HEK293T (cell line): ENCODE results near the gene NHSL1.

Experiments used
- CTCF ChIA-PET: fragments of 350-600 bp; formaldehyde crosslinking; extraction: SDS; loops from one replicate; lab custom pipeline; 2021; ENCODE audit warnings: antibody characterized with exemption, inconsistent platforms; lab: Yijun Ruan, JAX
- POLR2A ChIA-PET: fragments of 350-600 bp; formaldehyde crosslinking; extraction: SDS; loops from one replicate; lab custom pipeline; 2020; ENCODE audit warnings: antibody characterized with exemption, inconsistent platforms; lab: Yijun Ruan, JAX
- DNase-seq: peaks from one replicate; pipeline ENCODE4 v3.0.0; 2012; ENCODE audit warnings: mixed read lengths; ENCODE audit errors: extremely low spot score
- ARNT ChIP-seq: fragments of 450-650 bp; IDR thresholded peaks from 2 replicates; pipeline ENCODE4 v1.6.1; 2017; ENCODE audit warnings: mild to moderate bottlenecking
- BHLHE40 ChIP-seq: fragments of 450-650 bp; IDR thresholded peaks from 2 replicates; pipeline ENCODE4 v1.6.1; 2016; ENCODE audit warnings: mild to moderate bottlenecking, moderate library complexity, borderline replicate concordance
- CTBP1 ChIP-seq: fragments of 450-650 bp; IDR thresholded peaks from 2 replicates; pipeline ENCODE4 v1.6.1; 2016; ENCODE audit warnings: borderline replicate concordance
- ELF4 ChIP-seq: fragments of 450-650 bp; IDR thresholded peaks from 2 replicates; pipeline ENCODE4 v1.6.1; 2017; ENCODE audit warnings: antibody characterized with exemption
- FOXA1 ChIP-seq: fragments of 450-650 bp; IDR thresholded peaks from 2 replicates; pipeline ENCODE4 v1.6.1; 2016; ENCODE audit warnings: mild to moderate bottlenecking
- FOXK2 ChIP-seq: fragments of 450-650 bp; IDR thresholded peaks from 2 replicates; pipeline ENCODE4 v1.6.1; 2016; ENCODE audit warnings: mild to moderate bottlenecking
- FOXM1 ChIP-seq: fragments of 450-650 bp; IDR thresholded peaks from 2 replicates; pipeline ENCODE4 v1.6.1; 2017; ENCODE audit warnings: mild to moderate bottlenecking, borderline replicate concordance
- HDGF ChIP-seq: fragments of 450-650 bp; IDR thresholded peaks from 2 replicates; pipeline ENCODE4 v1.6.1; 2017; ENCODE audit warnings: antibody characterized with exemption, borderline replicate concordance
- L3MBTL2 ChIP-seq: fragments of 450-650 bp; conservative IDR thresholded peaks from 2 replicates; pipeline ENCODE4 v1.6.1; 2016; ENCODE audit warnings: mild to moderate bottlenecking
- LEF1 ChIP-seq: fragments of 450-650 bp; IDR thresholded peaks from 2 replicates; pipeline ENCODE4 v1.6.1; 2017; ENCODE audit warnings: mild to moderate bottlenecking, borderline replicate concordance
- NFRKB ChIP-seq: fragments of 450-650 bp; IDR thresholded peaks from 2 replicates; pipeline ENCODE4 v1.6.1; 2016; ENCODE audit warnings: mild to moderate bottlenecking, moderate library complexity
- SP1 ChIP-seq: fragments of 450-650 bp; IDR thresholded peaks from 2 replicates; pipeline ENCODE4 v1.6.1; 2017
- SUZ12 ChIP-seq: fragments of 450-650 bp; IDR thresholded peaks from 2 replicates; pipeline ENCODE4 v1.6.1; 2016; ENCODE audit warnings: mild to moderate bottlenecking
- TARDBP ChIP-seq: fragments of 450-650 bp; IDR thresholded peaks from 2 replicates; pipeline ENCODE4 v1.6.1; 2016
- ZNF384 ChIP-seq: fragments of 450-650 bp; IDR thresholded peaks from 2 replicates; pipeline ENCODE4 v1.6.1; 2016
- TF ChIP-seq, protein P1 (sequence below): fragments of 450-650 bp; IDR thresholded peaks from 2 replicates; pipeline ENCODE4 v1.6.1; 2016

The NHSL1 gene

DNA sequence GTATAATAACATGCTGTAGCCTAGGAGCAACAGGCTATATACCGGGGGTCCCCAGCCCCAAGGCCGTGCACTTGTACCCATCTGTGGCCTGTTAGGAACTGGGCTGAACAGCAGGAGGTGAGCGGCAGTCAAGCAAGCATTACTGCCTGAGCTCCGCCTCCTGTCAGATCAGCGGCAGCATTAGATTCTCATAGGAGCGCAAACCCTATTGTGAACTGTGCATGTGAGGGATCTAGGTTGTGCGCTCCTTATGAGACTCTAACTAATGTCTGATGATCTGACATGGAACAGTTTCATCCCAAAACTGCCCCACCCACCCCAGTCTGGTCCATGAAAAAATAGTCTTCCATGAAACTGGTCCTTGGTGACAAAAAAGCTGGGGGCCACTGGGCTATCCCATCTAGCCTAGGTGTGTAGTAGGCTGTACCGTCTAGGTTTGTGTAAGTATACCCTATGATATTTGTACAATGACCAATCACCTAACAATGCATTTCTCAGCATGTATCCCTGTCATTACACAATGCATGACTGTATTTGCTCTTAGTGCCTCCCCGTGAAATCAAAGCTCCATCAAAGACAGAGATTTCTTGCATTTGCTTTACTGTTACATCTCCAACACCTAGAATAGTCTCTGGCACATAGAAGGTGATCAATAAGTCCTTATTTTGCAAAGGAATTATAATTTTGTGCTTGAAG, 30.8 kb downstream of the NHSL1 start:
- no peak for TF ChIP-seq ELF4
- no peak for TF ChIP-seq LEF1
- no peak for TF ChIP-seq FOXA1
- TF ChIP-seq L3MBTL2: no peak
- TF ChIP-seq TARDBP: no peak
- no peak for TF ChIP-seq SUZ12
- TF ChIP-seq, protein P1, sequence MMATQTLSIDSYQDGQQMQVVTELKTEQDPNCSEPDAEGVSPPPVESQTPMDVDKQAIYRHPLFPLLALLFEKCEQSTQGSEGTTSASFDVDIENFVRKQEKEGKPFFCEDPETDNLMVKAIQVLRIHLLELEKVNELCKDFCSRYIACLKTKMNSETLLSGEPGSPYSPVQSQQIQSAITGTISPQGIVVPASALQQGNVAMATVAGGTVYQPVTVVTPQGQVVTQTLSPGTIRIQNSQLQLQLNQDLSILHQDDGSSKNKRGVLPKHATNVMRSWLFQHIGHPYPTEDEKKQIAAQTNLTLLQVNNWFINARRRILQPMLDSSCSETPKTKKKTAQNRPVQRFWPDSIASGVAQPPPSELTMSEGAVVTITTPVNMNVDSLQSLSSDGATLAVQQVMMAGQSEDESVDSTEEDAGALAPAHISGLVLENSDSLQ: no peak
- TF ChIP-seq NFRKB: no peak
- TF ChIP-seq CTBP1: no peak
- no peak for TF ChIP-seq ARNT
- no peak for TF ChIP-seq BHLHE40
- TF ChIP-seq SP1: no peak
- TF ChIP-seq FOXM1: no peak
- TF ChIP-seq HDGF: no peak
- TF ChIP-seq FOXK2: no peak
- no peak for TF ChIP-seq ZNF384
- CTCF ChIA-PET: no interaction called here
- POLR2A ChIA-PET: interaction anchor here (0.7 kb wide), 1 partner anchor 19 kb away, joined by 3 read pairs; no protein-coding TSS in a partner anchor
- DNase-seq: no peak

DNA sequence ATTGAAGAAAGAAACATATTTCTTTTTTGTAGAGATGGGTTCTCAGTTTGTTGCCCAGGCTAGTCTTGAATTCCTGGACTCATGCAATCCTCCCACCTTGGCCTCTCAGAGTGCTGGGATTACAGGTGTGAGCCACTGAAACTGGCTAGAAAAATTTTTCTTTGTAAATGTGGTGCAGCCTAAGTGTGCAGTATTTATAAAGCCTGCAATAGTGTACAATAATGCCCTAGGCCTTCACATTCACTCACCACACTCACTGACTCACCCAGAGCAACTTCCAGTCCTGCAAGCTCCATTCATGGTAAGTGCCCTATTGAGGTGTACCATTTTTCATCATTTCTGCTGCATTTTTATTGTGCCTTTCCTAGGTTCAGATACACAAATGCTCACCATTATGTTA, 31.4 kb downstream of the NHSL1 start:
- CTCF ChIA-PET: interaction anchor here (0.7 kb wide), 1 partner anchor 53 kb away, joined by 3 read pairs; no protein-coding TSS in a partner anchor
- POLR2A ChIA-PET: no interaction called here
- TF ChIP-seq BHLHE40 (no peak), L3MBTL2 (no peak), FOXA1 (no peak), SUZ12 (no peak), ELF4 (no peak), CTBP1 (no peak), NFRKB (no peak), HDGF (no peak), FOXK2 (no peak), ARNT (no peak), TARDBP (no peak), LEF1 (no peak), FOXM1 (no peak), ZNF384 (no peak)
- TF ChIP-seq, protein P1: no peak
- DNase-seq: no peak

DNA sequence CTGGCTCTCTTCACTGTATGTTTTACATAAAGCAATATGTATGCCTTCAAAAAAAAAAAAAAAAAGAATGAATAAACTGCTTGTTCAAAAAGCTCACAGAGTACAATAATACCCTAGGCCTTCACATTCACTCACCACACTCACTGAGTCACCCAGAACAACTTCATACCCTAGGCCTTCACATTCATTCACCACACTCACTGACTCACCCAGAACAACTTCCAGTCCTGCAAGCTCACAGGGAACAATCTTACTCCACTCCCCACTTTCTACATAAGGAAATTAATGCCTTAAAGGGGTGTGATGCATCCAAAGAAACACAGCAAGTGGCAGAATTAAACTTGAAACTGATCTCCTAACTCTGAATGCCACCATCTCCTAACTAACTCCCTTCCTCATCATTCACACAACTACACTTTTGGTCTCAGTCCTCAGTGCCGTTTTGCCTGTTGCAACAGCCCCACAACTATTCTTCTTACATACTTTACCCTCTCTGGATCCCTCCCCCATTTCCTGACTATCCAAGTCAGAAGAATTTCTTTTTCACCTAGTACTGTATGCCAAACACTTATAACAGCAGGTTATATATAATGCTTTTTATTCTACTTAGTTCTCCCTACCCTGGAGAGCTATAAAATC, 34.2 kb downstream of the NHSL1 start:
- POLR2A ChIA-PET: no interaction called here
- TF ChIP-seq L3MBTL2 (no peak), FOXM1 (no peak), SP1 (no peak), LEF1 (no peak), HDGF (no peak), FOXK2 (no peak), BHLHE40 (no peak), FOXA1 (no peak), ELF4 (no peak)
- DNase-seq: no peak
- CTCF ChIA-PET: interaction anchor here (0.7 kb wide), 1 partner anchor 10 kb away, joined by 3 read pairs; no protein-coding TSS in a partner anchor

DNA sequence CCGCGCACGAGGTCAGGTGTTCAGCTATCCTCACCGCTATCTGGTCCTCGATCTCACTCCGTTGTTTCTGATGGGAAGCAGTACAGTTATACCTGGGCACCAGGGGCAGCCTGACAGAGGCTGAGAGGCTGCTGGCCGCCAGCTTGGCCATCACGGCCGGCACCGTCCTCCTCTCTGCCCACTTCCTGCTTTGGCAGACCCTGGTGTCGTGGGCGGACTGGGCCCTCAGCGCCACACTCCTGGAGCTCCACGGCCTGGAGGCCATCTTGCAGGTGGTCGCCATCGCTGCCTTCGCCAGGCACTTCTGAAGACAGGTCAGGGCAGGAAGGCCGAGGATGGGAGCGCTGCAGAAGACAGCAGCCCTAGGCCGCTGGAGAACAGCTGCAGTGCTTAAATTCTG, 35.2 kb downstream of the NHSL1 start:
- TF ChIP-seq ELF4: no peak
- TF ChIP-seq L3MBTL2: no peak
- TF ChIP-seq FOXM1: no peak
- TF ChIP-seq, protein P1: no peak
- no peak for TF ChIP-seq NFRKB
- TF ChIP-seq HDGF: no peak
- no peak for TF ChIP-seq LEF1
- TF ChIP-seq SUZ12: no peak
- no peak for TF ChIP-seq FOXA1
- no peak for TF ChIP-seq ZNF384
- no peak for TF ChIP-seq SP1
- no peak for TF ChIP-seq CTBP1
- ChIA-PET POLR2A (no interaction called here), CTCF (interaction anchor here (0.7 kb wide), 1 partner anchor 9 kb away, joined by 3 read pairs; no protein-coding TSS in a partner anchor)
- DNase-seq: no peak

DNA sequence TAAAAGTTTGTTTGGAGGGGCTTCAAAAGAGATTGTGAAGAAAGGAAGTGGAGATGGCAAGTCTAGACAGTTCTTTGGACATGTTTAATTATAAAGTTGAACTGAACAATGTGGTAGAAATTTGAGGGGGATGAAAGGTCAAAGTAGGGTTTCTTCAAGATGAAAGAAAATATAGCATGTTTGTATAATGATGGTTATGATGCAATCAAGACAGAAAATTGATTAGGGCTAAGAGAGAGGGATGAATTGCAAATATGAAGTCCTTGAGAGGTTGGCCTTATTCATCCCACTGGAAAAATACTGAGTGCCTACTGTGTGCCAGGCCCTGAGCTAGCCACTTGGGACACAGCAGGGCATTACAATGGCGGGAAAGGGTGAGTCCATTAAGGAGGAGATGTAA, 37.6 kb downstream of the NHSL1 start:
- no peak for TF ChIP-seq CTBP1
- no peak for TF ChIP-seq FOXA1
- no peak for TF ChIP-seq SUZ12
- no peak for TF ChIP-seq ARNT
- TF ChIP-seq FOXK2: no peak
- no peak for TF ChIP-seq BHLHE40
- no peak for DNase-seq
- CTCF ChIA-PET: no interaction called here
- POLR2A ChIA-PET: no interaction called here

DNA sequence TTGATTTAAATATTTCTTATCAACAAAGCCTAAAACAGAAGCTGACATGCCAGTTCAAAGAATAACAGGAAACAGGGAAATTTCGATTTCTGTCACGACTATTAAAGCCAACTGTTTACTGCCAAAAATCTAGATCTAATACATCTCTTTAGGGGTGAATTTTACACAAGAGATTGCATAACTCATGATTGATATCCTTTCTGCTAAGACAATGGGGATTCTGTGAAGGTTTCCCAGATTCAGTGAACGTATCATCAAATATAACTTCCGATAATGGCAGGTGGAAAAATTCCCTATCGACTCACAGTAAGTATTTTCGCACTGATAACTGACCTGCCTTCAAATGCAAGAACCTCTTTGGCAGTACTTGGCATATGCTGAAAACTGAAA, 42.9 kb downstream of the NHSL1 start:
- CTCF ChIA-PET: no interaction called here
- DNase-seq: no peak
- POLR2A ChIA-PET: no interaction called here
- TF ChIP-seq HDGF: no peak
- no peak for TF ChIP-seq ZNF384
- no peak for TF ChIP-seq NFRKB
- no peak for TF ChIP-seq TARDBP
- no peak for TF ChIP-seq SUZ12
- TF ChIP-seq FOXM1: no peak
- TF ChIP-seq CTBP1: no peak
- no peak for TF ChIP-seq SP1
